Calu3 (cell line): ENCODE measurements around the gene HPSE2. TPM values are rescaled to one million over a fixed set of nuclear protein-coding genes. Genes with fewer than 3 reads are reported as not detected.

Experiments
- BruUV-seq: library from RNA; stranded (reverse); fragments of 400-500 nt; replicated peaks from 2 replicates; lab custom pipeline; 2021; lab: Mats Ljungman, UMichigan
- CTCF ChIA-PET: fragments of 300-600 bp; sonication (Branson Sonifier 250); formaldehyde crosslinking; loops from one replicate; lab custom pipeline; 2022; ENCODE audit warnings: antibody characterized with exemption; lab: Charles Lee
- DNase-seq: peaks from one replicate; pipeline ENCODE4 v3.0.0; 2022
- H3K27ac Mint-ChIP-seq: one replicate; pipeline ENCODE4 v1.8.0; 2022; ENCODE audit warnings: mixed read lengths; ENCODE audit not compliant: unreplicated experiment
- H3K27me3 Mint-ChIP-seq: one replicate; pipeline ENCODE4 v1.8.0; 2022; ENCODE audit warnings: mixed read lengths; ENCODE audit not compliant: unreplicated experiment
- H3K36me3 Mint-ChIP-seq: one replicate; pipeline ENCODE4 v1.8.0; 2022; ENCODE audit warnings: mild to moderate bottlenecking, moderate library complexity, mixed read lengths; ENCODE audit not compliant: insufficient read depth, unreplicated experiment
- H3K4me1 Mint-ChIP-seq: one replicate; pipeline ENCODE4 v1.8.0; 2022; ENCODE audit warnings: mild to moderate bottlenecking, low read depth, mixed read lengths; ENCODE audit not compliant: unreplicated experiment
- H3K4me3 Mint-ChIP-seq: one replicate; pipeline ENCODE4 v1.8.0; 2022; ENCODE audit warnings: mild to moderate bottlenecking, low read depth, moderate library complexity, mixed read lengths; ENCODE audit not compliant: unreplicated experiment
- H3K9me3 Mint-ChIP-seq: one replicate; pipeline ENCODE4 v1.8.0; 2022; ENCODE audit warnings: low read depth, mixed read lengths; ENCODE audit not compliant: unreplicated experiment
- intact Hi-C: fragments of 100-400 bp; cut with micrococcal nuclease; formaldehyde crosslinking; loops from one replicate; pipeline ENCODE4 v1.10.0; 2022; ENCODE audit not compliant: unreplicated experiment
- total RNA-seq: library from RNA; stranded (reverse); gene quantifications from 2 replicates; pipeline ENCODE4 v1.2.3, GENCODE V29; 2022
- TF ChIP-seq, protein P1 (sequence below): fragments of 200-600 bp; IDR thresholded peaks from one replicate; pipeline ENCODE4 v1.8.0; 2022; ENCODE audit warnings: antibody characterized with exemption; ENCODE audit not compliant: unreplicated experiment

HPSE2 gene
- total RNA-seq, 1 experiment from 2014 or later = not detected

DNA sequence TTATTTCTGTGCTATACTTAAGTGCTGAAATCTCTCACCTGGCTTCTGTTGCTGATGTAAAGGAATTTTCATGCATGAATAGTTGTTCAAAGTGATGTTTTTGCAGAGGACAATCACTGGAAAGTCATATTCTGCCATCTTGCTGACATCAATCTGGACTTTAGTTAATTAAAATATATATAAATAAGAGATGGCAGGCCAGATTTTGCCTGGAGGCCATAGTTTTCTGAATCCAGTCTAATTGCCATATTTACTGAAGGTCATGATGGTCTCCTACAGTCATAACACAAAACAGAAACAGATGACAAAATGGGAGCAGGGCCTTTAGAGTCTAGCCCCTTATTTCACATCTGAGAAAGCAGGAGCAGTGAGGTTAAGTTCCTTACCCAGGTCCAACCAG, 228.2 kb downstream of the HPSE2 start:
- no peak overlapping the region for H3K27ac Mint-ChIP-seq
- peaks cover 14% of the 10 kb centered on the region for H3K9me3 Mint-ChIP-seq
- DNase-seq = no peak
- CTCF ChIA-PET = no interaction called here
- H3K4me3 Mint-ChIP-seq = no peak overlapping the region
- no TSS peak for BruUV-seq
- intact Hi-C loops = no loop called here
- TF ChIP-seq, protein P1, sequence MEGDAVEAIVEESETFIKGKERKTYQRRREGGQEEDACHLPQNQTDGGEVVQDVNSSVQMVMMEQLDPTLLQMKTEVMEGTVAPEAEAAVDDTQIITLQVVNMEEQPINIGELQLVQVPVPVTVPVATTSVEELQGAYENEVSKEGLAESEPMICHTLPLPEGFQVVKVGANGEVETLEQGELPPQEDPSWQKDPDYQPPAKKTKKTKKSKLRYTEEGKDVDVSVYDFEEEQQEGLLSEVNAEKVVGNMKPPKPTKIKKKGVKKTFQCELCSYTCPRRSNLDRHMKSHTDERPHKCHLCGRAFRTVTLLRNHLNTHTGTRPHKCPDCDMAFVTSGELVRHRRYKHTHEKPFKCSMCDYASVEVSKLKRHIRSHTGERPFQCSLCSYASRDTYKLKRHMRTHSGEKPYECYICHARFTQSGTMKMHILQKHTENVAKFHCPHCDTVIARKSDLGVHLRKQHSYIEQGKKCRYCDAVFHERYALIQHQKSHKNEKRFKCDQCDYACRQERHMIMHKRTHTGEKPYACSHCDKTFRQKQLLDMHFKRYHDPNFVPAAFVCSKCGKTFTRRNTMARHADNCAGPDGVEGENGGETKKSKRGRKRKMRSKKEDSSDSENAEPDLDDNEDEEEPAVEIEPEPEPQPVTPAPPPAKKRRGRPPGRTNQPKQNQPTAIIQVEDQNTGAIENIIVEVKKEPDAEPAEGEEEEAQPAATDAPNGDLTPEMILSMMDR = no peak
- H3K4me1 Mint-ChIP-seq = no peaks in the 10 kb centered on the region
- H3K36me3 Mint-ChIP-seq = no peaks in the 10 kb centered on the region
- no peaks in the 10 kb centered on the region for H3K27me3 Mint-ChIP-seq

DNA sequence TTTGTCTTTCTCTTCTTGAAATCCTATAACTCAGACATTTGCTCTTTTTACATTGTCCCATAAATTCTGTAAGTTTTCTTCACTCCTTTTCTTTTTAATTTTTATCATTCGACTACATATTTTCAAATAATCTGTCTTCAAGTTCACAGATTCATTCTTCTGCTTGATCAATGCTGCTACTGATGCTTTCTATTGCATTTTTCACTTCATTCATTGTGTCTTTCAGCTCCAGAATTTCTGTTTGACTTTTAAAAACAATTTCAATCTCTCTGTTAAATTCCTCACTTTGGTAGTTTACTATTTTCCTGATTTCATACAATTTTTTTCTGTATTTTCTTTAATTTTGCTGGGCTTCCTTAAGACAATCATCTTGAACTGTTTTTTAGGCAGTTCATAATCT, 230.4 kb downstream of the HPSE2 start:
- CTCF ChIA-PET = no interaction called here
- no peak for DNase-seq
- intact Hi-C loops = no loop called here
- Mint-ChIP-seq H3K27ac (no peak overlapping the region), H3K27me3 (no peaks in the 10 kb centered on the region), H3K4me3 (no peak overlapping the region), H3K36me3 (no peaks in the 10 kb centered on the region), H3K4me1 (no peaks in the 10 kb centered on the region), H3K9me3 (peaks cover 14% of the 10 kb centered on the region)
- TF ChIP-seq, protein P1 = no peak
- BruUV-seq = no TSS peak

DNA sequence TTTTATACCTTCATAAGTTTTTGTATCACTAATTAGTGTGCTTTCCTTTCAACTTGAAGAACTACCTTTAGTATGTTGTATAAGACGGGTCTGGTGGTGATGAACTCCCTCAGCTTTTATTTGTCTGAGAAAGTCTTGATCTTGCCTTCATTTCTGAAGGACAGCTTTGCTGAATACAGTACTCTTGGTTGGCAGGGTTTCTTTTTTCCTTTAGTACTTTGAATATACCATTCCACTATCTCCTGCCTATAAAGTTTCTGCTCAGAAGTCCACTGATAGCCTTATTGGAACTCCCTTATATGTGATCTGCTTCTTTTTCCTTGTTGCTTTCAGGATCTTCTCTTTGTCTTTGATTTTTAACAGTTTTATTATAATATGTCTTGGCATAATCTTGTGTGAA, 230.9 kb downstream of the HPSE2 start:
- TF ChIP-seq, protein P1 = no peak
- Mint-ChIP-seq H3K4me3 (no peak overlapping the region), H3K27ac (no peak overlapping the region), H3K9me3 (peaks cover 14% of the 10 kb centered on the region), H3K36me3 (no peaks in the 10 kb centered on the region), H3K27me3 (no peaks in the 10 kb centered on the region), H3K4me1 (no peaks in the 10 kb centered on the region)
- DNase-seq = no peak
- CTCF ChIA-PET = no interaction called here
- BruUV-seq = no TSS peak
- intact Hi-C loops = no loop called here

DNA sequence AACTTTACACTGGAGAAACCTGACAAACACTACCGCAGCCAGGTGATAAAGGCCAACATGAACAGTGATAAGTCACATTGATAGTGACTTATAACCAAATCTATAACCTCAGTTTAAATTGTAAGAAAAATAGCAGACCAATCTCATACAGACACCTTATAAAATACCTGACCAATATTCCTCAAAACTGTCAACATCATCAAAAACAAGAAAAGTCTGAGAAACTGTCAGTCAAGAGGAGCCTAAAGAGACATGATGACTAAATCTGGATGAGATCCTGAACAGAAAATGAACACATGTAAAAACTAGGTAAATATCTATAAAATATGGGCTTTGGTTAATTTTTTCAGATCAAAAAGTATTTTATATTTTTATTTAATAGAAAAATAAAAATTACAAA, 233.3 kb downstream of the HPSE2 start:
- CTCF ChIA-PET = no interaction called here
- no peaks in the 10 kb centered on the region for H3K36me3 Mint-ChIP-seq
- H3K4me3 Mint-ChIP-seq = no peak overlapping the region
- intact Hi-C loops = no loop called here
- no TSS peak for BruUV-seq
- no peaks in the 10 kb centered on the region for H3K4me1 Mint-ChIP-seq
- peaks cover 12% of the 10 kb centered on the region for H3K9me3 Mint-ChIP-seq
- TF ChIP-seq, protein P1 = no peak
- no peak overlapping the region for H3K27ac Mint-ChIP-seq
- no peaks in the 10 kb centered on the region for H3K27me3 Mint-ChIP-seq
- no peak for DNase-seq
